GM18499 (cell line): Measurements from ENCODE around the gene APOC3.

ENCODE experiments used
- ATAC-seq: cut with Tn5 transposase; IDR thresholded peaks from one replicate; pipeline ENCODE4 v1.9.1; 2021; ENCODE audit warnings: moderate number of reproducible peaks; ENCODE audit not compliant: insufficient read depth, unreplicated experiment

Gene APOC3

DNA sequence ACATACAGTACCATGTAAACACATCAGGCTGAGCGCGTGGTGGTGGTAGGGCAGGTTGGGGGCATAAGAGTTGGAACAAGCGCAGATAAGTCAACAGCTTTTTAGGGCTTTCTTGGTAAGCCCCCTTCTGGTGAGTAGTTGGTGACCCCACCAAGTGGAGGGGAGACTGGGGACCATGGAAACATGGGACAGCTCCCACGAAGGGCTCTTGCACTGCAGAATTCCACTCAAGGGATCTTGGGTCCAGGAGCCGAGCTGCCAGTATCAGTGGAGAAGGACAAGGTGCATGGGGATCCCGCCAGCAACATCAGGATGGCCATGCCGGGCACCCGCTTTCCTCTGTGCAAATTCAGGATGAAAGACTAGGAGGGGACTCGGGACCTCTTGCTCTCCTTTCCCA, 14.0 kb downstream of the APOC3 start:
- no peak for ATAC-seq

DNA sequence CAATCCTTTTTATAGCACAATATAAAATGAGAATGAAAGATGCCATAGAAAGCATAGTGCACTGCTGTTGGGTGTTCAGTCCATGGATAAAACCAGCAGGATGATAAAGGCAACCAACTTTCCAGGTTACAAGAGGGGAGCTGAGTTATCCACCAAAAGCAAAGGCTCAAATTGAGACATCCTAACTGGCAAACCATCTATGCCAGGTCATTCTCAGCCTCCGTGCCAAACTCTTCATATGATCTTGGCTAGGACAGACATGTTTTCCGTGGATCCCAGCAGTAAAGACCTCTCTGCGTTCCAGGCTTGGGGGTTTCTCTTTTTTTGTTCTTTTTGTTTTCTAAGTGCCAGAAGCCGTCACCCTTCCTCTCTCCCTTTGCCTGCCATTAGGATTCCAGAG, 15.0 kb downstream of the APOC3 start:
- ATAC-seq = no peak

DNA sequence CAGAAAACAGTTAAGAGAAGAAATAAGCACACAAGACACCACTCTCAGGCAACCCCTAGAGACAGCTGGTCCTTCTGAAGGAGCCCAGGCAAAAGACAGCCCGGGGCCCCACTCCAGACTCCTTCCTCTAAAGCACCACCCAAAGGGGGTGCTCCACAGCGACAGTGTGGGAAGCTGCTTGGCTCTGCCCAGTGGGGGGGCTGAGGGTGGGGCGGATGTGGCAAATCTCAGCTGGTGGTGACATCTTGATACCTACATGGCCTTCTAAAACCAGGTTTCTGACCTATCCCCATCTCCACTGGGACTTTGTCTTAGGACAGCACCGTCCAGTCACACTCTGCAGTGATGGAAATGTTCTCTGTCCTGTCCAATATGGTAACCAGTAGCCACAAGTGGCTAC, 17.9 kb downstream of the APOC3 start:
- no peak for ATAC-seq

DNA sequence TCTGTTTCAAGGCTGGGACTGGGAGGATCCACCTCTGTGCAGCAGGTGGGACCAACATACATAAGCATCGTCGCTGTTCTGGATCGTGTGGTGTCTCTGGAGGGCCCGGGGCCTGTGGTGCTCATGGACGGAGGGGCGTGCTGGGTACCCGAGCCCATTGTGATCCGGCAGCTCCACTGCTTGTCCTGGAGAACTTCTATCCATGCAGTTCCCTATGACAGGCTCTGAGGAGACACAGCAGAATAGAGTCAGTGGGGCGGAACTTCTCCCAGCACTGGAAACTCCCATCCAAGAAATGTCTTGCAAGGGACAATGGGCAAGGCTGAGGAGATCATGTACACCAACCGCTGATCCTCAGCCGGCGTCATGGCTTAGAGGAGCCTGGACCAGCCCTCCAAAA, 19.4 kb downstream of the APOC3 start:
- no peak for ATAC-seq

DNA sequence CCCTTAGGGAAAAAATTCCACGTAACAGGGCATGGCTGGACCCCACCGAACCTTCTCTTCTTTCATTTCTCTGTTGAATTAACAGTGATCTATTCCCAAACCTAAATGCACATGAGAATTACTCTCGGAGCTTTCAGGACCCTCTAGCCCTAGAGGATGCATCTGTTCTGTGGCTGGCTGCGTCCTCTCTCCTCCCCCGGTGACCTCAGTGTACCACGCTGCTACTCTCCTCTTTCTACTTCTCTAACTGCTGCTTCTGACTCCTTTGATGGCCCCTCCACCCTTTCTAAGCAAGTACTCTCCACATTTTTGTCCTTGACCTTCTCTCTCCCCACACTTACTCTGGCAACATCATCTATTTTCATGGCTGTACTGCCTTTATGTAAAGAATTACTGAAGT, 19.8 kb downstream of the APOC3 start:
- ATAC-seq = no peak

DNA sequence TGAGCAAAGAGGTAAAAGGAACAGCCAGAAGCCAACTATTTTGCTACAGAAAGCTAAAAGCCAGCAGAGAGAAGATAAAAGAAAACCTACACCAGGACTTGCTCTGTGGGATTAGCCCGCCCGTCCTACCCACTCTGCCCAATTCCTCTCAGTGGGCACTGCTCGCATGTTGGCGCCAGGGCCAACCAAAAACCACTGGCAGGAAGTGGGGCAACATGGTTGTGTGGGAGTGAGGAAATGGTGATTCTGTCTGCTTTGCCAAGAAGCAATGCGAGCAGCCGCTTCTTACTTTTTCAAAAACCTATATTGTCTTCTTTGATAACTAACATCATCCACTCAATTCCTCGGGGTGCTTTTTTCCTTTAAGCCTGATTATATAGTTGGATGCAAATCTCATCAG, 21.9 kb downstream of the APOC3 start:
- ATAC-seq = no peak

DNA sequence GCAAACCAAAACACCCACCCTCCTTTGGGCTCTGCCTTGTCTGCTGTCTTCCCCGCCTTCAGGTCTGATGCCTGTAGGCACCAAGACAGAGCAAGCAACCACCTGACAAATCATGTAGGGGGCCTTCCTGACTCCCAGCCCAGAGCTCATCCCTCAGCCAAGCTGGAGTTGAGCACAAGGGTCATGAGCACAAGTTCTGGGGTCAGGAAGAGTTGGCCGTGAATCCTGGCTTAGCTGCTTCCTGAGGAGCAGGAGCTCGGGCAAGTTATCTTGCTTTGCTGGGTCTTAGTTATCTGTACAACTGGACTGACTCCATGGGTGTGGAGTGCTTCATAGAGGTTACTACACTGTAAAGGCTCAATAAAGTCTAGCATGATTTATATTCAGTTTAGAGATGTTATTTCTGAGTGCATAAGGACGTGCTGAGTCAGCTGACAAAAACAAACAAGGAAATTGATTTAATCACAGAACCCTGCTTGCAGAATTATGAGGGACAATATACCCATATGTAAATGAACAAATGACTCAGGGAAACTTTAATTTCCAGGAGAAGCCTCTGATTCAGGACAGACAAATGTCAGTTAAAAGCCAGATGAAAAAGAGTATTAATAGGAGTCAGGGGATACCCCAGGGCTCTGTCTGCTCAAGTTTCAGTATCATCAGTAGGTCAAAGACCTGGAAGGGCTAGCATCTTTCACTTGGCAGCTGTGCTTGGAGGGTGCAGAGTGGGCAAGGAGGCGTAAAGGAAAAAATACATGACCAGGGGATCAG, 22.7 kb downstream of the APOC3 start:
- ATAC-seq = no peak

DNA sequence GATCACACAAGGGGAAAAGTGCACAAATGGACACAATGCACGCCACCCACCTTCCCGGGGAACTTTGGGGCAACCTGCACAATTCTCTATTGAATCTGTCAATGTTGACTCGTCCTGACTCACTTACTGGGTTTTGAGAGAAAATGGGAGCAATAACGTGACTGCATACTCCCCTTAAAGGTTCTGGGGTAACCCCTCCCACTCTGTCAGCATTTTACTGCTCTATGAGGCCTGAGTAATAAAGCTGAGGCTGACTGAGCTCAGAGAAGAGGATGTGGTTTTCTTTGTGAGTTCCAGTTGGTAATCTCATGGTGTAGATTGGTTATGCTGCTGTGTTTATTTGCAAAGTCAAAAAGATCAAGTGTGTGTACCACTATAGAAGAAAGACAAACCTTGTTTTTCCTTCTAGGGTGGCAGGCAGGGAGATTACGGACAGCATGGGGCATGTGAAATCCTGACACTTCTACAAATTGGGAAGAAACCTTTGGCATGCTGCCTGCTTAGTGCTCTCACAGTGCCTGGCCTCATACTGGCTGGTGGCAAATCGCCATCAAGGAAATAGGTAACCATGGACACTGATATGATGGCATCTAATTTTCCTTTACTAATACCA, 23.9 kb downstream of the APOC3 start:
- peak; percentile 87 for ATAC-seq

DNA sequence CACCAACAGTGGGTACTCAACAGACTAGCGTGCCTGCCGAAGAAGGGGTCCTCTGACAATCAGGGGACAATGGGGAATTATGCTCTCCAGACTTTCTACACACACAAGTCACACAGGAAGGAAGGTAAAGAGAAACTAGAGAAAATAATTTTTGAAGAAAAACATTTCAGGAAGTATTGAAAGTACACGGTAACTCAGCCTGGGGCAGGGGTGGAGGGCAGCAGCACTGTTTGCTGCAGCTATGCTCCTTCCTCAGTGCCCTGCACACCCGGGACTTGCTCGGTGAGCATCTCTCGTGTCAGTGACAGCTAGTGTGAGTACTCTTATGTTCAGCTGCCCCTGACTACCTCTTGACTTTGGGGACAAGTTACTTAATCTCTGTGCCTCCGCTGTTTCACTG, 25.7 kb downstream of the APOC3 start:
- no peak for ATAC-seq

DNA sequence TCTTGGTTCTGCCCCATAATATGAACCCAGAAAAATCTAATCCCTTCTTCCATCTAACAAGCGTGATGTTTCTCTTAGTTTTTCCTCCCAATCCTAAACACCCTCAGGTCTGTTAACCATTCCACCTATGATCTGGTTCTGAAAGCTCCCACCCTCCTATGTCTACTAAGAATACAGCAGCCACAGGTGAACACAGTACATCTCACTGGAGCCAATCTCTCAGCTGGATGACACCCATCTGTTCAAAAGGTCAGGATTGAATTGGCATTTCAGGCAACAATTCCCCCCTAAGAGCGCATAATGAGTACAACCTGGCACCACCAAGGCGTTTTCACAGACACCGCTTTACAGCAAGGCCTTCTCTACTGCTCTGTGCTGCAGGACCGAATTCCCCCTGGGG, 26.7 kb downstream of the APOC3 start:
- no peak for ATAC-seq

DNA sequence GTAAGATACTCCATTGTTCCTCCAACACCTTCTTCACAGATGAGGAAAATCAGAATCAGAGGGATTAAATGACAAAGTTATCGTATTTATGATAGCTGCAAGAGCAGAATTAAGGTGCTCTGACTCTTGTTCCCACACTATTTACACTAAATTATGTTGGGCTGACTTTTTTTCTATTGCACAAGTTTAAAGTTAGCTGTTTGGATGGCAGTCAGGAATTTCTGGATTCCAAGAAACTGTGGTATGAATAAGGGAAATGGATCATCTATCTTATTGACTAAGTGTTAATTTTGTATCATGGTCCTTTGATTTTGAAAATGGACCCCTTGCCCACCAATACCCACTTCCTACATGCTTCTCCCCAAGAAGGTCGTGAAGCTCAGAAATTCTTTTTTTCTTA, 27.6 kb downstream of the APOC3 start:
- no peak for ATAC-seq

DNA sequence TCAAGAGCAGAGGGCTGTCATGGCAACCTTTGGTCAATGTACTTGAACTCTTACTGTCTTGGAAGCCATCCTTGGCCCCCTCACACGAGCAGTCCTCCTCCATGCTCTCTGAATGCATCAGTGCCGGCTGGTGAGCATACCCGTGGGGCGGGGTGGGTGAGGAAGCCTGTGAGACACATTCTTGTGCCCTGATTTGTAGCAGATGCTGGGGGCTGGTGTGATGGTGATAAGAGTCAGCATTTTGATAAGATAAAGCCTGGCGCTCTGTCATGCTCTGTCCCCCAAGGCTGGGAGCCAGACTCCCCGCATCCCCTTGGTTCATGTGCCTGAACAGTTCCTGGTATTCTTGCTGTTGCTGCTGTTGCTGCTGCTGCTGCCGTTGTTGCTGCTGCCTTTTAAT, 28.2 kb downstream of the APOC3 start:
- ATAC-seq = no peak

DNA sequence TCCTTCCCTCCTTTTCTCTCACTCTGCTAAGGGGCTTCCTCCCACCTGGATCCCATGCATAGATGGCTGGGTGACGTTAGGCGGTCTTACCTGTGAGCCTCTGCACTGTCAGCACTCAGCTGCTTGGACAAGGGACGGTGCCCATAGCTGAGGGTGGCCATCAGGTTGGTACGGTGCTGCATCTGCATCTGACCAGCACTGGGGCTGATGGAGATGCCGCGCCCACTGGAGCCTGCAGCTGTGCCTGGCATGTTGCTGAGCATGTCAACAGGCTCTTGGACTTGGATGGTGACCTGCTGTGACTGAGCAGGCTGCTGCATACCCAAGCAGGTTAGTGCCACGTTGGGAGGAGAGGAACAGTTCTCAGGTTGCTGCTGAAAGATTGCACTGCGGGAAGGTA, 29.5 kb downstream of the APOC3 start:
- no peak for ATAC-seq

DNA sequence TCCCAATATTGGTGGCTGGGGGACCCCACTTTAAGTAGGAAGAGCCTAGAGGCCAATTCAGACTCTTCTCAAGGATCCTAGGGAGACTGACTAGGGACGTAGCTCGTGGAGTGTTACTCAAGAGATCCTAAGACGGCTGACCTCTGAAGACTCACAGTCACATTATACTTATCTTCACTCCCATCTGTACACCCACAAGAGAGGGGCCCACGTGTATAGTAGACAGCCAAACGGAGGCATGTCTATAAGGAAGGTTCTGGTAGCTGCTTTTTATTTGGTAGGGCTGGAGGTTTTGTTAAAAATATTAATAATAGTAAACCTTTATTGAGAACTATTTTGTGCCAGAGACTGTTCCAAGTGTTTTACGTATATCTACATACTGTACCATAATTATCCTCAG, 30.6 kb downstream of the APOC3 start:
- no peak for ATAC-seq

DNA sequence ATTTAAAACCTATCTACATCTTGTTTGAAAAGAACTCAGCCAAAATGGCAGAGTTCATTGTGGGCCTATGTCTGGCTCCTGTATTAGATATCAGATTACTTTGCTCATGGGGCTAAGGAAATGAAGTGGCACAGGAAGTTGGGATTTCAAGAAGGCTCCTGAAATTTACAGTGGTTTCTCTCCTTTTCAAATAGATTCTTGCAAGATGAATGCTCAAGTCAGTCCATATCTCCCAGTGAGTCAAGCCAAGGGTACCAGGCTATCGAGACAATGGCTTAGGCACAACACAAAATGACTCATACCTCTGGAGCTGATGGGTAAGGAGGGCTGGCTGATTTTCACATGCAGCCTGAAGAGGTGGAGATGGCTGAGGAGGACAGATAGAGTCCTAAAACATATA, 31.8 kb downstream of the APOC3 start:
- no peak for ATAC-seq

DNA sequence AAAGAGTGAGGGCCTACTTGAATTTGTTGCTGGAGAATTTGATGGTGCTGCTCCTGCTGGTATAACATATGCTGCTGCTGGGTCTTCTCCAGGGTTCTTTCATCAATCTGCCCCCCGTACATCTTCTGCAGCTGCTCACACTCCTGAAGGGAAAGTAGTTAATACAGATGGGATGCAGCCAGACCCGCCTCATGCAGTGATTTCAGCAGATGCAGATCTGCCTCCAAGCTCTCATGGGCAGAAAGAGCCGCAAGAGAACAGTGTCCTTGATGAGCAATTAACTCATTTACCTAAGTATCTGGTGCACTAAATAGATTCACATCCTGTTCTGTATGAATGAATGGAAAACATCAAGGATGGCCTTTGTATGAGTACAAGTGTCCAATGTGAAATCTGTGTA, 32.5 kb downstream of the APOC3 start:
- ATAC-seq = no peak

DNA sequence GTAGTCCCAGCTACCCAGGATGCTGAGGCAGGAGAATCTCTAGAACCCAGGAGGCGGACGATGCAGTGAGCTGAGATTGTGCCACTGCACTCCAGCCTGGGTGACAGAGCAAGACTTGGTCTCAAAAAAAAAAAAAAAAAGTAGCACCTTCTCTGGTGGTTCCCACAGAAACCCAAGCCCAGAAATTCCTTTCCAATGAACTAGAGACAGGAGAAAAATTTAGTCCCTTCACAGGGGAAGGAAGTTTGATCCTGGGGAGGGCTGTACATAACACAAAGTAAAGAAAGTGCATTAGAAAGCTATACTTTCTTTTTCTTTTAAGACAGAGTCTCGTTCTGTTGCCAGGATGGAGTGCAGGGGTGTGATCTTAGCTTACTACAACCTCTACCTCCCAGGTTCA, 33.2 kb downstream of the APOC3 start:
- no peak for ATAC-seq

DNA sequence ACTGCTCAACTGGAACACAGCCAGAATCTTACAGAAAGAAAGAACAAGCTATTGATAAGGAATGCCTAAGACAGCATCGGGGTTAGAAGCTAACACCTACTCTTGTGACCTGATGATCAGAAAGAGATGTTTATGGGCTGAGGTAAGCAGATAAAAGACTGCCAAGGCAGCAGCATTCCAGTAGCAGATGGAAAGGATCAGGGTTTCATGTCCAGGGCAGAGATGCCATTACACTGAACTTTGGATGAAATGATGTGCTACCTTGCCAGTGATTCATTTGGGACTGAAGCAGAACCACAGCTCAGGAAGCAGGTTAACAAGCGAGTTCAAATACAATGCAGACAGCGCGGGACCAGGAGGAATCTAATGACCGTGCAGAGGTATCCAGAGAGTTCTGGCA, 34.8 kb downstream of the APOC3 start:
- ATAC-seq = no peak

DNA sequence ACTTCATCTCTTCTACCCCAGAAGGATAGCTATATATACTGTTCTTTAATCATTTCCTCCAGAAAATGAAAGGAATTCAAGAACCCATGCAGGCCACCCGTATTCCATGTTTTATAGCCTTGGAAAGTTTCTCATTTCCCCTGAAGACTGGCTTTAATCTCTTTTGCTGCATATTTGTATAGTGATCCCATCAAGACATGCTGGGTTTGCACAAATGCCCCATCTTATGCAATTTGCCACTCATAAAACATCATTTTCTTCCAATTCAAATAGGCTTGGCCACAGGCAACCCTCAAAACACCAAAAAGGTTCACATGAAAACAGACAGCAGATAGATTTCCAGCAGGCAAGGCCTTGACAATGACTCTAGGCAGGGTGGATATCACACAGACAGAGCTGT, 36.0 kb downstream of the APOC3 start:
- ATAC-seq = no peak

DNA sequence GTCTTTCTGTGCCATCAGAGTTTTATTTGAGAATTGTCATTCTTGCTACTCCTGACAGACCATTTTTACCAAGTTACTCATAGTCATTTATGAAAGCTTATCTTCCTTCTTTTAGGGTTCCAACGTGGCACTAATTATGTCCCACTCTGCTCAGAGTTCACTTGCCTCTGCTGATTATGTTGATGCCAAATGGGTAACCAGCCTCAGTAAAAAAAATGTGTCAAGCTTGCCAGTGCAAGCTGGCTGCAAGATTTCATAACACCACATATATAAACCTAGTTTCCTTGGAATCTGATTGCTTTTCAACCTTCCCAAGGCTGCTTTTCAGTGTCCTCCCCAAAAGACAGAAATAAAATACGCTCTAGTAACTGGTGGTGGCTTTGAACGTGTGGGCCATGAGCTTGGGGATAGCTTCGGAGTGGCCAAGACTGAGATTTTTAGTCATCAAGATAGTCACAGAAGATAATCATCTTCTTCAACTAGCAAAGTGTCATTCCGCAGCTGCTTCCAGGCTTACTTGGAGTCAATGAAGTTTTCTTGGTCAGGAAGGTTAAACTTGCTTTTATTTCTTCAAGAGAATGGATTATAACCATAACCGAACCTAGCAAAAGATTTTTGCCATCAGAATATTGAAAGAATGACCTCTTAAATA, 37.2 kb downstream of the APOC3 start:
- no peak for ATAC-seq

DNA sequence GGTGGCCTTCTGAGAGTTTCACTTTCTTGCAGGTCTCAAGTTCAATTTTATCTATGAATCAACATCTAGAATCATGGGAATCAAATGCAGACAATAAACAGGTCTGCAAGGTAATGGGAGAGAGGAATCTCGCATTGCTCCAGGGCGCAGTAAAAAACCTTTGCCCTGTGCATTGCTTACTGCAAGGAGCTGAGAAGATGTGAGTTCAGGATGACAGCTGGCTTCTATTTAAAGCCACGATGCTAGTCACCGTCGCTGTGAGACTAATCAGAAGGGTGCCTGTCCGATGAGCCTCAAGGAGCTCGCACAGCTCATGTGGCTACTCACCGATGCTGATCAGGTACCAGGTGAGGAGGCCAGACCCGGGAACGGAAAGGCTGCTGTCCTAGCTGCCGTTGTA, 37.9 kb downstream of the APOC3 start:
- ATAC-seq = no peak

DNA sequence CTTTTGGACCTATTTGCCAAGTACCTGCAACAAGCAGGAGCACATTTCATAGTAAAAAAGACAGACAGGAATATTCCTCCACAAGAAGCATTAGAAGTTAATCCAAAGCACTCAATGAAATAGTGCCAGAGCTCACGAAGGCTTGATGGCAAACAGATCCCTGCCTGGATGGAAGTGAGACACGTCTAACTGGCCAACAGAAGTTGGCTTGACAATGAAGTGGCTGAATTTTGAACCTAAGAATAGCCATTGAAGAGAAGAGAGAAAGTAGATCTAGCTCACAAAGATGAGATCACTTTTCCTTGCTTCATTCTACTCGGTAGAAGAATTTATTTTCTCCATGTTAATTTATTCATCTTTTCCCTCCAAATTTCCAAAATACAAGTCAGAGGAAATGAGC, 38.4 kb downstream of the APOC3 start:
- ATAC-seq = no peak
